HG03469 (cell line): ENCODE results near the gene ANK3.

Source experiments
- ATAC-seq: cut with Tn5 transposase; IDR thresholded peaks from one replicate; pipeline ENCODE4 v1.9.1; 2021; ENCODE audit warnings: mild to moderate bottlenecking, moderate library complexity, moderate number of reproducible peaks; ENCODE audit not compliant: unreplicated experiment

The ANK3 gene

GRCh38 chr10:60380781-60381180 lies 8.9 kb downstream of the ANK3 start:
- ATAC-seq = no peak

- ATAC-seq = no peak
Measured at GRCh38 chr10:60377955-60378354, 11.7 kb downstream of the ANK3 start.

GRCh38 chr10:60377042-60377352 lies 12.7 kb downstream of the ANK3 start:
- no peak for ATAC-seq

GRCh38 chr10:60376221-60377041 lies 13.2 kb downstream of the ANK3 start:
- ATAC-seq = no peak

- ATAC-seq = no peak
Measured at GRCh38 chr10:60375293-60376004, 14.2 kb downstream of the ANK3 start.

- no peak for ATAC-seq
Measured at GRCh38 chr10:60374836-60375235, 14.8 kb downstream of the ANK3 start.

GRCh38 chr10:60372436-60372835 lies 17.2 kb downstream of the ANK3 start:
- no peak for ATAC-seq

GRCh38 chr10:60369547-60369930 lies 20.1 kb downstream of the ANK3 start:
- no peak for ATAC-seq

GRCh38 chr10:60368875-60369546 lies 20.7 kb downstream of the ANK3 start:
- no peak for ATAC-seq

GRCh38 chr10:60367901-60368300 lies 21.8 kb downstream of the ANK3 start:
- no peak for ATAC-seq

GRCh38 chr10:60367431-60367830 lies 22.2 kb downstream of the ANK3 start:
- ATAC-seq = no peak

- ATAC-seq = no peak
Measured at GRCh38 chr10:60367024-60367423, 22.7 kb downstream of the ANK3 start.

GRCh38 chr10:60363187-60363586 lies 26.5 kb downstream of the ANK3 start:
- ATAC-seq = no peak

GRCh38 chr10:60362461-60362860 lies 27.2 kb downstream of the ANK3 start:
- ATAC-seq = no peak

- no peak for ATAC-seq
Measured at GRCh38 chr10:60359066-60359465, 30.6 kb downstream of the ANK3 start.

GRCh38 chr10:60358282-60358681 lies 31.4 kb downstream of the ANK3 start:
- ATAC-seq = peak; percentile 95

GRCh38 chr10:60353519-60354258 lies 36.0 kb downstream of the ANK3 start:
- no peak for ATAC-seq

- peak; percentile 51 for ATAC-seq
Measured at GRCh38 chr10:60352105-60352504, 37.6 kb downstream of the ANK3 start.

GRCh38 chr10:60351191-60351853 lies 38.4 kb downstream of the ANK3 start:
- peak; percentile 77 for ATAC-seq

- ATAC-seq = no peak
Measured at GRCh38 chr10:60350400-60350799, 39.3 kb downstream of the ANK3 start.

GRCh38 chr10:60349426-60349825 lies 40.2 kb downstream of the ANK3 start:
- no peak for ATAC-seq
